Fibroblast of villous mesenchyme (primary cell): ENCODE results near the gene KLHL17. TPM values are rescaled to one million over a fixed set of nuclear protein-coding genes. Genes with fewer than 3 reads are reported as not detected.

Experiments used
- DNase-seq: peaks from one replicate; pipeline ENCODE4 v3.0.0-alpha.2; 2010; ENCODE audit warnings: low read depth
- H3K4me3 ChIP-seq: 2 replicates; pipeline ENCODE4 v1.5.1; 2011; ENCODE audit warnings: low read depth, mild to moderate bottlenecking, low read length
- total RNA-seq: library from RNA; depleted of rRNA; stranded (reverse); fragments of >200 nt; gene quantifications from 2 replicates; pipeline ENCODE4 v1.2.3, GENCODE V29; 2012
- TF ChIP-seq, protein P1 (sequence below): IDR thresholded peaks from 2 replicates; pipeline ENCODE4 v1.5.1; 2012; ENCODE audit warnings: low read depth, mild to moderate bottlenecking, low read length; ENCODE audit not compliant: insufficient read depth

KLHL17 gene
- total RNA-seq, 1 donor: 6.0 TPM

DNA sequence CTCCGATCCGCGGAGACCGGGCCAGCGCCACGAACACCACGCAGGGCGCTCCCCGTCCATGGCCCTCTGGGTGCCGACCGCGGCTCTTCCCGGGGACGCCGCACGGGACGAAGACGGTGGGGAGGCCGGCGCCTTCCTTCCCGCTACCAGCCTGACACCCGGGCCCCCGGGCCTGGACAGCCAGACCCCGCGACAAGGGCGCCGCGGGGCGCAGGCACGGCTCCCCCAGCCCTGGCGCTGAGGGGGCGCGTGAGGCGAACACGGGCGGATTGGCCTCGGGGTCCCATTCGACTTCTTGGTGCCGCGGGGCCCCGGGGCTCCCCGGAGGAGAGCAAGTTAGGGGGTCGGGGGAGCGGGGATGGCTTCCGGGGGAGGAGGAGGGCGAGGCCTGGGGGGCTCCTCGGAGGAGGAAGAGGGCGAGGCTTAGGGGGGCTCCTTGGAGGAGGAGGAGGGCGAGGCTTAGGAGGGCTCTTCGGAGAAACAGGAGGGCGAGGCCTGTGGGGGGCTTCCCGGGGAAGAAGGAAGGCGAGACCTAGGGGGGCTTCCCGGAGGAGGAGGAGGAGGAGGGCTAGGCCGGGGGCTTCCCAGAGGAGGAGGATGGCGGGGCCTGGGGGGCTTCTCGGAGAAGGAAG is 537 bp upstream of the KLHL17 start:
- TF ChIP-seq, protein P1, sequence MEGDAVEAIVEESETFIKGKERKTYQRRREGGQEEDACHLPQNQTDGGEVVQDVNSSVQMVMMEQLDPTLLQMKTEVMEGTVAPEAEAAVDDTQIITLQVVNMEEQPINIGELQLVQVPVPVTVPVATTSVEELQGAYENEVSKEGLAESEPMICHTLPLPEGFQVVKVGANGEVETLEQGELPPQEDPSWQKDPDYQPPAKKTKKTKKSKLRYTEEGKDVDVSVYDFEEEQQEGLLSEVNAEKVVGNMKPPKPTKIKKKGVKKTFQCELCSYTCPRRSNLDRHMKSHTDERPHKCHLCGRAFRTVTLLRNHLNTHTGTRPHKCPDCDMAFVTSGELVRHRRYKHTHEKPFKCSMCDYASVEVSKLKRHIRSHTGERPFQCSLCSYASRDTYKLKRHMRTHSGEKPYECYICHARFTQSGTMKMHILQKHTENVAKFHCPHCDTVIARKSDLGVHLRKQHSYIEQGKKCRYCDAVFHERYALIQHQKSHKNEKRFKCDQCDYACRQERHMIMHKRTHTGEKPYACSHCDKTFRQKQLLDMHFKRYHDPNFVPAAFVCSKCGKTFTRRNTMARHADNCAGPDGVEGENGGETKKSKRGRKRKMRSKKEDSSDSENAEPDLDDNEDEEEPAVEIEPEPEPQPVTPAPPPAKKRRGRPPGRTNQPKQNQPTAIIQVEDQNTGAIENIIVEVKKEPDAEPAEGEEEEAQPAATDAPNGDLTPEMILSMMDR: no peak
- H3K4me3 ChIP-seq: peak overlapping the region; percentile 62
- DNase-seq: no peak

- H3K4me3 ChIP-seq: peak overlapping the region; percentile 62
- TF ChIP-seq, protein P1: no peak
- DNase-seq: no peak
These were observed 817 bp downstream of the KLHL17 start for GRCh38 chr1:961132-961669.

DNA sequence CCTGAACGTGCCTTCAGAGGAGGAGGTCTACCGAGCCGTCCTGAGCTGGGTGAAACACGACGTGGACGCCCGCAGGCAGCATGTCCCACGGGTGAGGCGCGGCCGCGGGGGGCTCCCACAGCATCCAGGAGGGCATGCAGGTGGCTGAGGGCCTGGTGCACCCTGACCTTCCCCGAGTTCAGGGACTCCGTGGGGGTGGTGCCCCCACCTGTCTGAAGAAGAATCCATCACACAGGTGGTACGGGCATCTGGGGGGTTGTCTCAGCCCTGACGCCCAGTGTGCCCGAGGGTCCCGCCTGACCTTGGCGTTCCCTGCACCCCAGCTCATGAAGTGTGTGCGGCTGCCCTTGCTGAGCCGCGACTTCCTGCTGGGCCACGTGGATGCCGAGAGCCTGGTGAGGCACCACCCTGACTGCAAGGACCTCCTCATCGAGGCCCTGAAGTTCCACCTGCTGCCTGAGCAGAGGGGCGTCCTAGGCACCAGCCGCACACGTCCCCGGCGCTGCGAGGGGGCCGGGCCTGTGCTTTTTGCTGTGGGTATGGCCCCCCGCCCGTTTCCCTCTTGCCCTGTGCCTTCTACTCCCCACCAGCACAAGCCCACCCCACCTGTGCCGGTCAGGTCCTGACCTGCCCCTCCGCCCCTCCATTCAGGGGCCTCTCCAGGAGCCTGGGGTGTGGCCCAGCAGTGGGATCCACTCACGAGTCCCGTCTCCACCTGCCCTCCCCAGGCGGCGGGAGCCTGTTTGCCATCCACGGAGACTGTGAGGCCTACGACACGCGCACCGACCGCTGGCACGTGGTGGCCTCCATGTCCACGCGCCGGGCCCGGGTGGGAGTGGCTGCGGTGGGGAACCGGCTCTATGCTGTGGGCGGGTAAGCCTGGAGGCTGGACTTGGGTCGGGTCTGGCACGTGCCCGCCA is 2.3 kb downstream of the KLHL17 start:
- DNase-seq: no peak
- H3K4me3 ChIP-seq: no peak overlapping the region
- TF ChIP-seq, protein P1: no peak

- no peak for DNase-seq
- no peak overlapping the region for H3K4me3 ChIP-seq
- TF ChIP-seq, protein P1: no peak
These were observed 2.9 kb downstream of the KLHL17 start for GRCh38 chr1:963301-963651.

GRCh38 chr1:963746-964525 is 3.6 kb downstream of the KLHL17 start:
- H3K4me3 ChIP-seq: no peak overlapping the region
- TF ChIP-seq, protein P1: no peak

DNA sequence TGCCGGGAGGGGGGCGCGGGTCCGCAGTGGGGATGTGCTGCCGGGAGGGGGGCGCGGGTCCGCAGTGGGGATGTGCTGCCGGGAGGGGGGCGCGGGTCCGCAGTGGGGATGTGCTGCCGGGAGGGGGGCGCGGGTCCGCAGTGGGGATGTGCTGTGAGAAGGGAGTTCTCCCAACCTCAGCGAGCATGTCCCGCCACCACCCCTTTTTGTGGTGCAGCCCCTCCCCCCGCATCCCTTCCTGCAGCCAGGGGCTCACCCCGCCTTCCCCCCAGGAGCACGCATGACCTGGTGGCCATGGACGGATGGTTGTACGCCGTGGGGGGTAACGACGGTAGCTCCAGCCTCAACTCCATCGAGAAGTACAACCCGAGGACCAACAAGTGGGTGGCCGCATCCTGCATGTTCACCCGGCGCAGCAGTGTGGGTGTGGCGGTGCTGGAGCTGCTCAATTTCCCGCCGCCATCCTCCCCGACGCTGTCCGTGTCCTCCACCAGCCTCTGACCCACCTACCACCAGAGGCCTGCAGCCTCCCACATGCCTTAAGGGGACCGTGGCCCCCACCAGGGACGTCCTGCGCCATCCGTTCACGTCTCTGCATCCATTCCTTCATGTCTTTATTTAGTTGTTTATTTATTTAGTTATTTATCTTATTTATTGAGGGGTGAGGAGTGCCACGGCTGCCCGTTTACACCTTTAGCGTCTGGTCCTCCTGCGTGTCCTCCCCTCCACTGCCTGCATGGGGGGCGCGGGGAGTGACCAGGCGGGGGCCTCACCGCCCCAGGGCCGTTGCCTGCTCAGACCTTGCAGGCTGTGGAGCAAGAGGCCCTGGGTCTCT is 4.5 kb downstream of the KLHL17 start:
- no peak overlapping the region for H3K4me3 ChIP-seq
- DNase-seq: no peak
- TF ChIP-seq, protein P1: no peak

More at GRCh38 chr1:963746-964525, 3.6 kb downstream of the KLHL17 start:
- DNase-seq: no peak
